SK-N-SH treated with all-trans-retinoic acid at 6 μM for 48 hours (cell line): ENCODE measurements around the gene SOX6.

ENCODE experiments used
- ATAC-seq: fragments of 200-7000 bp; cut with Tn5 transposase; 3 replicates; pipeline ENCODE4 v1.9.1; 2020; ENCODE audit warnings: mild to moderate bottlenecking, moderate library complexity
- ARNTL ChIP-seq: fragments of 450-650 bp; formaldehyde crosslinking; IDR thresholded peaks from 2 replicates; pipeline ENCODE4 v1.5.0; 2020; ENCODE audit warnings: low read depth, mild to moderate bottlenecking, moderate library complexity, borderline replicate concordance
- BACH2 ChIP-seq: fragments of 250-450 bp; sonication (Bioruptor Pico); IDR thresholded peaks from 2 replicates; pipeline ENCODE4 v1.9.0; 2021; ENCODE audit warnings: mild to moderate bottlenecking, borderline replicate concordance
- CSDC2 ChIP-seq: fragments of 250-450 bp; sonication (Bioruptor Pico); IDR thresholded peaks from 2 replicates; pipeline ENCODE4 v1.5.0; 2020; ENCODE audit warnings: mild to moderate bottlenecking, moderate library complexity
- ESRRG ChIP-seq: fragments of 250-450 bp; sonication (Bioruptor Pico); IDR thresholded peaks from 2 replicates; pipeline ENCODE4 v1.6.1; 2021; ENCODE audit warnings: mild to moderate bottlenecking
- GLIS3 ChIP-seq: fragments of 250-450 bp; sonication (Bioruptor Pico); IDR thresholded peaks from 2 replicates; pipeline ENCODE4 v1.5.0; 2020; ENCODE audit warnings: mild to moderate bottlenecking, moderate library complexity
- ISL1 ChIP-seq: fragments of 250-450 bp; sonication (Bioruptor Pico); IDR thresholded peaks from 2 replicates; pipeline ENCODE4 v2.1.2; 2022; ENCODE audit warnings: mild to moderate bottlenecking, moderate library complexity
- OSR1 ChIP-seq: fragments of 250-450 bp; sonication (Bioruptor Pico); IDR thresholded peaks from 2 replicates; pipeline ENCODE4 v1.8.0; 2022; ENCODE audit warnings: moderate library complexity, mild to moderate bottlenecking, inconsistent platforms
- PPARA ChIP-seq: fragments of 250-450 bp; sonication (Bioruptor Pico); IDR thresholded peaks from 2 replicates; pipeline ENCODE4 v1.5.0; 2020; ENCODE audit warnings: mild to moderate bottlenecking, borderline replicate concordance
- RARB ChIP-seq: fragments of 250-450 bp; sonication (Bioruptor Pico); IDR thresholded peaks from 2 replicates; pipeline ENCODE4 v1.8.0; 2021; ENCODE audit warnings: mild to moderate bottlenecking, moderate library complexity
- SNAI2 ChIP-seq: fragments of 250-450 bp; sonication (Bioruptor Pico); IDR thresholded peaks from 2 replicates; pipeline ENCODE4 v1.5.0; 2020; ENCODE audit warnings: mild to moderate bottlenecking, moderate library complexity
- TCF4 ChIP-seq: fragments of 250-450 bp; sonication (Bioruptor Pico); IDR thresholded peaks from 2 replicates; pipeline ENCODE4 v1.8.0; 2021; ENCODE audit warnings: mild to moderate bottlenecking, moderate library complexity, borderline replicate concordance
- TOX ChIP-seq: fragments of 250-450 bp; sonication (Bioruptor Pico); IDR thresholded peaks from 2 replicates; pipeline ENCODE4 v1.8.0; 2021; ENCODE audit warnings: mild to moderate bottlenecking, moderate library complexity, borderline replicate concordance
- ZC3H10 ChIP-seq: fragments of 250-450 bp; sonication (Bioruptor Pico); IDR thresholded peaks from 2 replicates; pipeline ENCODE4 v1.5.1; 2021; ENCODE audit warnings: mild to moderate bottlenecking, moderate library complexity
- ZFP3 ChIP-seq: fragments of 250-450 bp; sonication (Bioruptor Pico); IDR thresholded peaks from 2 replicates; pipeline ENCODE4 v1.5.0; 2020; ENCODE audit warnings: mild to moderate bottlenecking, moderate library complexity
- ZFP30 ChIP-seq: fragments of 450-650 bp; formaldehyde crosslinking; IDR thresholded peaks from 2 replicates; pipeline ENCODE4 v1.5.0; 2022; ENCODE audit warnings: mild to moderate bottlenecking, moderate library complexity
- ZNF565 ChIP-seq: fragments of 450-650 bp; formaldehyde crosslinking; conservative IDR thresholded peaks from 2 replicates; pipeline ENCODE4 v1.5.0; 2020; ENCODE audit warnings: low read depth, mild to moderate bottlenecking, moderate library complexity
- ZNF70 ChIP-seq: fragments of 450-650 bp; formaldehyde crosslinking; IDR thresholded peaks from 2 replicates; pipeline ENCODE4 v1.5.0; 2020; ENCODE audit warnings: mild to moderate bottlenecking, moderate library complexity
- ZNF8 ChIP-seq: fragments of 450-650 bp; formaldehyde crosslinking; IDR thresholded peaks from 2 replicates; pipeline ENCODE4 v1.5.0; 2020; ENCODE audit warnings: mild to moderate bottlenecking, moderate library complexity
- TF ChIP-seq, protein P1 (sequence below): fragments of 250-450 bp; sonication (Bioruptor Pico); IDR thresholded peaks from 2 replicates; pipeline ENCODE4 v1.5.1; 2020; ENCODE audit warnings: low read depth, mild to moderate bottlenecking, moderate library complexity
- TF ChIP-seq, protein P2 (sequence below): fragments of 250-450 bp; sonication (Bioruptor Pico); IDR thresholded peaks from 2 replicates; pipeline ENCODE4 v1.5.1; 2021; ENCODE audit warnings: mild to moderate bottlenecking, moderate library complexity
- TF ChIP-seq, protein P3 (sequence below): fragments of 250-450 bp; sonication (Bioruptor Pico); IDR thresholded peaks from 2 replicates; pipeline ENCODE4 v1.5.0; 2020; ENCODE audit warnings: mild to moderate bottlenecking, moderate library complexity
- TF ChIP-seq, protein P4 (sequence below): fragments of 250-450 bp; sonication (Bioruptor Pico); IDR thresholded peaks from 2 replicates; pipeline ENCODE4 v1.8.0; 2021; ENCODE audit warnings: low read depth, mild to moderate bottlenecking, moderate library complexity, borderline replicate concordance
- TF ChIP-seq, protein P5 (sequence below): fragments of 250-450 bp; sonication (Bioruptor Pico); IDR thresholded peaks from 2 replicates; pipeline ENCODE4 v1.8.0; 2020; ENCODE audit warnings: mild to moderate bottlenecking, moderate library complexity, borderline replicate concordance

The SOX6 gene

DNA sequence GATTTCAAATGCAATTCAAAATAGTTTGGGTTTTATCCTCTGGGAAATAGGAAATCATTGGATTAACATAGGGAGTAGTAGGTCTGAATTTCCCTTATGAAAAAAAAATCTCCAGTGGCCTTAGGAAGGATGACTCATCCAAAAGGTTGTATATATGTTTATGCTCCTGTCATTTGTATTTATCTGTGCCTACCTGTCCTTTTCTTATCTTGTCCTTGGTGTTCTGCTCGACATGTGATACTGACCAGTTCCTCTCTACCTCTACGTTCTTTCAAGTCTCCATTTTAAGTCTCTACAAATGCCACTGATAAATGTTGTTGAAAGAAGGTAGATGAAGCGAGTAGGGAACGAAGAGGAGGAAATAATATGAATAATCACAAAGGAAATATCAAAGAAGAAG, 3.0 kb upstream of the SOX6 start:
- ATAC-seq, result no peak
- no peak for TF ChIP-seq OSR1 (CRISPR knock-in tag)
- TF ChIP-seq RARB (CRISPR knock-in tag), result no peak
- TF ChIP-seq ZNF8 (CRISPR knock-in tag), result no peak
- no peak for TF ChIP-seq CSDC2 (CRISPR knock-in tag)
- no peak for TF ChIP-seq ZNF70
- TF ChIP-seq, protein P1, sequence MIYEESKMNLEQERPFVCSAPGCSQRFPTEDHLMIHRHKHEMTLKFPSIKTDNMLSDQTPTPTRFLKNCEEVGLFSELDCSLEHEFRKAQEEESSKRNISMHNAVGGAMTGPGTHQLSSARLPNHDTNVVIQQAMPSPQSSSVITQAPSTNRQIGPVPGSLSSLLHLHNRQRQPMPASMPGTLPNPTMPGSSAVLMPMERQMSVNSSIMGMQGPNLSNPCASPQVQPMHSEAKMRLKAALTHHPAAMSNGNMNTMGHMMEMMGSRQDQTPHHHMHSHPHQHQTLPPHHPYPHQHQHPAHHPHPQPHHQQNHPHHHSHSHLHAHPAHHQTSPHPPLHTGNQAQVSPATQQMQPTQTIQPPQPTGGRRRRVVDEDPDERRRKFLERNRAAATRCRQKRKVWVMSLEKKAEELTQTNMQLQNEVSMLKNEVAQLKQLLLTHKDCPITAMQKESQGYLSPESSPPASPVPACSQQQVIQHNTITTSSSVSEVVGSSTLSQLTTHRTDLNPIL (CRISPR knock-in tag), result no peak
- TF ChIP-seq, protein P2, sequence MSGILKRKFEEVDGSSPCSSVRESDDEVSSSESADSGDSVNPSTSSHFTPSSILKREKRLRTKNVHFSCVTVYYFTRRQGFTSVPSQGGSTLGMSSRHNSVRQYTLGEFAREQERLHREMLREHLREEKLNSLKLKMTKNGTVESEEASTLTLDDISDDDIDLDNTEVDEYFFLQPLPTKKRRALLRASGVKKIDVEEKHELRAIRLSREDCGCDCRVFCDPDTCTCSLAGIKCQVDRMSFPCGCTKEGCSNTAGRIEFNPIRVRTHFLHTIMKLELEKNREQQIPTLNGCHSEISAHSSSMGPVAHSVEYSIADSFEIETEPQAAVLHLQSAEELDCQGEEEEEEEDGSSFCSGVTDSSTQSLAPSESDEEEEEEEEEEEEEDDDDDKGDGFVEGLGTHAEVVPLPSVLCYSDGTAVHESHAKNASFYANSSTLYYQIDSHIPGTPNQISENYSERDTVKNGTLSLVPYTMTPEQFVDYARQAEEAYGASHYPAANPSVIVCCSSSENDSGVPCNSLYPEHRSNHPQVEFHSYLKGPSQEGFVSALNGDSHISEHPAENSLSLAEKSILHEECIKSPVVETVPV (CRISPR knock-in tag), result no peak
- TF ChIP-seq TOX (CRISPR knock-in tag), result no peak
- no peak for TF ChIP-seq ARNTL (CRISPR knock-in tag)
- TF ChIP-seq ZFP3, result no peak
- no peak for TF ChIP-seq BACH2
- TF ChIP-seq ZC3H10 (CRISPR knock-in tag), result no peak
- TF ChIP-seq, protein P3, sequence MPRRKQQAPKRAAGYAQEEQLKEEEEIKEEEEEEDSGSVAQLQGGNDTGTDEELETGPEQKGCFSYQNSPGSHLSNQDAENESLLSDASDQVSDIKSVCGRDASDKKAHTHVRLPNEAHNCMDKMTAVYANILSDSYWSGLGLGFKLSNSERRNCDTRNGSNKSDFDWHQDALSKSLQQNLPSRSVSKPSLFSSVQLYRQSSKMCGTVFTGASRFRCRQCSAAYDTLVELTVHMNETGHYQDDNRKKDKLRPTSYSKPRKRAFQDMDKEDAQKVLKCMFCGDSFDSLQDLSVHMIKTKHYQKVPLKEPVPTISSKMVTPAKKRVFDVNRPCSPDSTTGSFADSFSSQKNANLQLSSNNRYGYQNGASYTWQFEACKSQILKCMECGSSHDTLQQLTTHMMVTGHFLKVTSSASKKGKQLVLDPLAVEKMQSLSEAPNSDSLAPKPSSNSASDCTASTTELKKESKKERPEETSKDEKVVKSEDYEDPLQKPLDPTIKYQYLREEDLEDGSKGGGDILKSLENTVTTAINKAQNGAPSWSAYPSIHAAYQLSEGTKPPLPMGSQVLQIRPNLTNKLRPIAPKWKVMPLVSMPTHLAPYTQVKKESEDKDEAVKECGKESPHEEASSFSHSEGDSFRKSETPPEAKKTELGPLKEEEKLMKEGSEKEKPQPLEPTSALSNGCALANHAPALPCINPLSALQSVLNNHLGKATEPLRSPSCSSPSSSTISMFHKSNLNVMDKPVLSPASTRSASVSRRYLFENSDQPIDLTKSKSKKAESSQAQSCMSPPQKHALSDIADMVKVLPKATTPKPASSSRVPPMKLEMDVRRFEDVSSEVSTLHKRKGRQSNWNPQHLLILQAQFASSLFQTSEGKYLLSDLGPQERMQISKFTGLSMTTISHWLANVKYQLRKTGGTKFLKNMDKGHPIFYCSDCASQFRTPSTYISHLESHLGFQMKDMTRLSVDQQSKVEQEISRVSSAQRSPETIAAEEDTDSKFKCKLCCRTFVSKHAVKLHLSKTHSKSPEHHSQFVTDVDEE, result no peak
- no peak for TF ChIP-seq ESRRG (CRISPR knock-in tag)
- no peak for TF ChIP-seq PPARA (CRISPR knock-in tag)
- TF ChIP-seq ZFP30 (CRISPR knock-in tag), result no peak
- no peak for TF ChIP-seq SNAI2 (CRISPR knock-in tag)
- no peak for TF ChIP-seq ISL1 (CRISPR knock-in tag)
- TF ChIP-seq ZNF565, result no peak

DNA sequence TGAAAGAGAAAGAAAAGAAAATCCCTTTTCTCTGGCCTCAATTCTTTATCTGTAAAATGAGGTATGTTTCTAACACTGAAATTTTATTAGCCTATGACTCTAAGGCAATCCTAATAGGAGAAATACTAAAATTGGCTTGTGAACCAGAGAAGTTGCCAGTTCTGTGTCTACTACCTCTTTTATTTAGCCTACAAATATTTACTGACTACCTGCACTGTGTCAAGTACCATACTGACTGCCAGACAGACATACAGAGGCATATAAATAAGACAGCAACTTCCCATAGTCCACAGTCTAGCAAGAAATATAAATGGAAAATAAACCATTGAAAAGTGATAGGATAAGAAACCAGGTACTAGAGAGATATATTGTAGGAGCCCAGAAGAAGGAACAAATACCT, 2.4 kb upstream of the SOX6 start:
- no peak for TF ChIP-seq ARNTL (CRISPR knock-in tag)
- no peak for ATAC-seq

DNA sequence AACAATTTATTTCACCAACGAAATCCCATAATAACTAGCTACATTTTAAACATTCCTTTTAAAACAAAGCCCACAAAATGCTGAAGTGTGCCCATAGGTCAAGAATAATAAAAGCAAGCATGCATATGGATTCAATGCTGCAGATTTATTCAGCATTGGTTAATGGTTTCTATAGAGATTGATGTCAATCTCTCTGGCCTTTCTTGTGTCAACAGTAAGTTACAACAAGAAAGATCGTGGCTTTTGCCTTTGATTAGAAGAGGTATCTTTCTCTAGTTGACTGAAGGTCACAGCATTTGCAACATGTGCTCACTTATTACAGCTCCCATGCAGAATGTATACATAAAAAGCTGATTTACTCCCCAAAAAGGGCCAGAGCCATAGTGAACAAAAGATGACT, 1.4 kb upstream of the SOX6 start:
- TF ChIP-seq ZFP3, result no peak
- TF ChIP-seq ZNF8 (CRISPR knock-in tag), result no peak
- no peak for TF ChIP-seq ARNTL (CRISPR knock-in tag)
- ATAC-seq, result no peak

DNA sequence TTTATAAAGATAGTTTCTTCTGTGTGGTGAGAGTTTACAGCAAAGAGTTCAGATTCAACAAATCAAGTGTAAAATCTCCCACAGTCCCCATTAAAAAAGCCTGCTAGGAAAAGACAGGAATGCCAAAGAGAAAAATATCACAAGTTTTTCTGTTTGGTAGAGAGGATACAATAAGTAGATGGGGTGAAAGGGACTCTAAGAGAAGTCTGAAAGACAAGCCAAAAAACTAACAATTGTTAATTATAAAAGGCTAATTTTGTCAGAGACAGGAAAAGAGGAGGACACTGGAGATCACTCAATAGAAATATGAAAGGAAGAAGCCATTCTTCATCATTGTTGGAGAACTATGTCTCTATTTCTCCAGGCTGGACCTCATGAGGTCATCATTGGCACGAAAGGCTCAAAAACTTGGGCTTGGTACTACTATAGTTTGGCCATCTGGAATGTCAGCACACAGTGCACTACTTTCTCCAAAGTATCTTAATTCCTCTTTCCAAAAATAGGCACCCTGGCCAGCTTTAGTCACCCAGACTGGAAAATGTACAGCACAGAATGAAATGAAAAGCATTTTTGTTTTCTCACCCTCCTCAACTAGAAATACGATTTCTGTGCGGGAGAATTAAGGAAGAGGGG, 531 bp upstream of the SOX6 start:
- 0 out of 3 replicates have a peak, but pooled peaks have one; percentile 25 for ATAC-seq
- TF ChIP-seq ZFP30 (CRISPR knock-in tag) (no peak), ZFP3 (no peak), OSR1 (CRISPR knock-in tag) (no peak), PPARA (CRISPR knock-in tag) (no peak), CSDC2 (CRISPR knock-in tag) (no peak), ARNTL (CRISPR knock-in tag) (no peak), ZC3H10 (CRISPR knock-in tag) (no peak), TCF4 (no peak), GLIS3 (CRISPR knock-in tag) (no peak)
- TF ChIP-seq, protein P2 (CRISPR knock-in tag), result no peak
- TF ChIP-seq, protein P3, result no peak
- TF ChIP-seq, protein P4, sequence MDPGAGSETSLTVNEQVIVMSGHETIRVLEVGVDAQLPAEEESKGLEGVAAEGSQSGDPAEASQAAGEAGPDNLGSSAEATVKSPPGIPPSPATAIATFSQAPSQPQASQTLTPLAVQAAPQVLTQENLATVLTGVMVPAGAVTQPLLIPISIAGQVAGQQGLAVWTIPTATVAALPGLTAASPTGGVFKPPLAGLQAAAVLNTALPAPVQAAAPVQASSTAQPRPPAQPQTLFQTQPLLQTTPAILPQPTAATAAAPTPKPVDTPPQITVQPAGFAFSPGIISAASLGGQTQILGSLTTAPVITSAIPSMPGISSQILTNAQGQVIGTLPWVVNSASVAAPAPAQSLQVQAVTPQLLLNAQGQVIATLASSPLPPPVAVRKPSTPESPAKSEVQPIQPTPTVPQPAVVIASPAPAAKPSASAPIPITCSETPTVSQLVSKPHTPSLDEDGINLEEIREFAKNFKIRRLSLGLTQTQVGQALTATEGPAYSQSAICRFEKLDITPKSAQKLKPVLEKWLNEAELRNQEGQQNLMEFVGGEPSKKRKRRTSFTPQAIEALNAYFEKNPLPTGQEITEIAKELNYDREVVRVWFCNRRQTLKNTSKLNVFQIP (CRISPR knock-in tag), result no peak
- TF ChIP-seq, protein P5, sequence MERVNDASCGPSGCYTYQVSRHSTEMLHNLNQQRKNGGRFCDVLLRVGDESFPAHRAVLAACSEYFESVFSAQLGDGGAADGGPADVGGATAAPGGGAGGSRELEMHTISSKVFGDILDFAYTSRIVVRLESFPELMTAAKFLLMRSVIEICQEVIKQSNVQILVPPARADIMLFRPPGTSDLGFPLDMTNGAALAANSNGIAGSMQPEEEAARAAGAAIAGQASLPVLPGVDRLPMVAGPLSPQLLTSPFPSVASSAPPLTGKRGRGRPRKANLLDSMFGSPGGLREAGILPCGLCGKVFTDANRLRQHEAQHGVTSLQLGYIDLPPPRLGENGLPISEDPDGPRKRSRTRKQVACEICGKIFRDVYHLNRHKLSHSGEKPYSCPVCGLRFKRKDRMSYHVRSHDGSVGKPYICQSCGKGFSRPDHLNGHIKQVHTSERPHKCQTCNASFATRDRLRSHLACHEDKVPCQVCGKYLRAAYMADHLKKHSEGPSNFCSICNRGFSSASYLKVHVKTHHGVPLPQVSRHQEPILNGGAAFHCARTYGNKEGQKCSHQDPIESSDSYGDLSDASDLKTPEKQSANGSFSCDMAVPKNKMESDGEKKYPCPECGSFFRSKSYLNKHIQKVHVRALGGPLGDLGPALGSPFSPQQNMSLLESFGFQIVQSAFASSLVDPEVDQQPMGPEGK, result no peak
